ENCODE measurements around the gene MRC1.
"Not testable (repeated sequence)": the region's sequence is repeated elsewhere in the genome, so short reads cannot be mapped to it uniquely, and the experiment has no call there.

MRC1 gene

GRCh38 chr10:17914169-17915045 lies 105.3 kb downstream of the MRC1 start:
- ATAC-seq (ENCODE audit: low read depth): no peak
- Mint-ChIP-seq H3K27me3 (no peaks in the 10 kb centered on the region), H3K9me3 (peaks cover 2% of the 10 kb centered on the region), H3K4me1 (no peaks in the 10 kb centered on the region), H3K27ac (no peak overlapping the region), H3K4me3 (no peak overlapping the region), H3K36me3 (no peaks in the 10 kb centered on the region)
- no peak for DNase-seq (ENCODE audit: low spot score in 2 of 2)

DNA sequence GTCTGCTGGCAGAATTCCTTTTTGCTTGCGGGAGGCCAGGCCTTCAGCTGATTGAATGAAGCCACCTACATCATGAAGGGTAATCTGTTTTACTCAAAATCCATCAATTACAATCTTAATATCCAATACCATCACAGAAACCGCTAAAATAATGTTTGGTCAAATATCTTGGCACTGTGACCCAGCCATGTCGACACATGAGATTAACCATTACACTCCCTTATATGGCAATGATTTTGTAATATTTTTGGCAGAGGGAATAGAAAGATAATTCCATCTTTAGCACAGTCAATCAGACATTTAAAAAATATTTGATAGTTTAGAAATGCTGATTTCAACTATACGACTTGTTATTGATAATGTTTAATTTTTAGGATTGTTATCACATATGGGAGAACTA lies 106.0 kb downstream of the MRC1 start:
- H3K36me3 Mint-ChIP-seq: no peaks in the 10 kb centered on the region
- H3K4me3 Mint-ChIP-seq: no peak overlapping the region
- DNase-seq (ENCODE audit: low spot score in 2 of 2) (no peak), ATAC-seq (ENCODE audit: low read depth) (no peak)
- H3K9me3 Mint-ChIP-seq: peaks cover 4% of the 10 kb centered on the region
- no peaks in the 10 kb centered on the region for H3K27me3 Mint-ChIP-seq
- H3K27ac Mint-ChIP-seq: no peak overlapping the region
- H3K4me1 Mint-ChIP-seq: no peaks in the 10 kb centered on the region

DNA sequence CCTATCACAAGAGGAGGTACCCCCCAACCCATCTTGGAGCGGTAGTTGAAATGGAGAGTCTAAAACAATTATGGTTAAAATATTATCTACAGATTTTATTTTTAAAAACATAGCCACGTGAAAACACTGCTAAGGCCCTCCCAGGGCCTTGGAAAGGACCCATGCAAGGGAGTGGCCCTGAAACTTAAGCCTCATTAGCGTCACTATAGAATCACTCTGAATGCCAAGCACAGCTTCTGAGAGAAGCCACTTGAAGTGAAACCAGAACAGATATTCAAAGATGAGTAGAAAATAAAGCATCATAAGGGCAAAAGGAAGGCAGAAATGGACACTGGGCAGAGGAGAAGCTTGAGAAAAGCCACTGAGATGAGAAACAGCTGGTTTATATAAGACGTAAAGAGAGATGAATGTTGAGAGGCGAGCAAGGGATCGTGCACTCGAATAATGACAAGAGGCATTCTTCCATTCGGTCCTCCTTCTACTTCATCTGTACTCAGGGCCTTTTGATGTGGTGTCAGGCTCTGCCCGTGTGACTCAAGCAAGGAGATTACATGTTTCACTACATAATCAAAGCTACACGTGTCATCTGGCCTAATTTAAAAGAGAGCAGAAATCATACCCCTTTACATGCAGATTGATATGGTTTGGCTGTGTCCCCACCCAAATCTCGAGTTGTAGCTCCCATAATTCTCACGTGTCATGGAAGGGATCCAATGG lies 109.2 kb downstream of the MRC1 start:
- Mint-ChIP-seq H3K27me3 (no peaks in the 10 kb centered on the region), H3K4me3 (no peak overlapping the region), H3K4me1 (no peaks in the 10 kb centered on the region), H3K9me3 (peaks cover 4% of the 10 kb centered on the region), H3K36me3 (no peaks in the 10 kb centered on the region), H3K27ac (no peak overlapping the region)
- DNase-seq (ENCODE audit: low spot score in 2 of 2): no peak
- no peak for ATAC-seq (ENCODE audit: low read depth)

DNA sequence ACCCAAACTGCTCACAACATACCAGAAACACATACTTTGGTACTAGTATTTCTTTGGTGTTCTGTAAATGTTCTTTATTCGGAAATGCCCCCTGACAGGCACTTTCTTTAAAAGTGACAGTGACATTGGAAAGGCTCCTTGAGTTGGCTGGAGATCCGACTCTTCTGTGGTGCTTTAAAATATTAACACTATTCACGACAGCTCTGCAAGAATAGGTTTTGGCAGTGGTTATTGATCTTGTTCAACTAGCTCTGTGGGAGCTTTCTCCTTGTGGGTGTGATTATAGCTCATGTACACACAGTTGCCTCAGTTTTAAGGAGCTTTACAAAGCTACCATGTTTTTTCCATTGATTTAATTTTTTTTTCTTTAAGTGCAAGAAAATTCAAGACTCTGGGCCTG lies 112.2 kb downstream of the MRC1 start:
- ATAC-seq (ENCODE audit: low read depth): no peak
- no peak overlapping the region for H3K4me3 Mint-ChIP-seq
- no peak overlapping the region for H3K27ac Mint-ChIP-seq
- H3K27me3 Mint-ChIP-seq: no peaks in the 10 kb centered on the region
- H3K9me3 Mint-ChIP-seq: peaks cover 1% of the 10 kb centered on the region
- H3K36me3 Mint-ChIP-seq: no peaks in the 10 kb centered on the region
- H3K4me1 Mint-ChIP-seq: no peaks in the 10 kb centered on the region
- no peak for DNase-seq (ENCODE audit: low spot score in 2 of 2)

DNA sequence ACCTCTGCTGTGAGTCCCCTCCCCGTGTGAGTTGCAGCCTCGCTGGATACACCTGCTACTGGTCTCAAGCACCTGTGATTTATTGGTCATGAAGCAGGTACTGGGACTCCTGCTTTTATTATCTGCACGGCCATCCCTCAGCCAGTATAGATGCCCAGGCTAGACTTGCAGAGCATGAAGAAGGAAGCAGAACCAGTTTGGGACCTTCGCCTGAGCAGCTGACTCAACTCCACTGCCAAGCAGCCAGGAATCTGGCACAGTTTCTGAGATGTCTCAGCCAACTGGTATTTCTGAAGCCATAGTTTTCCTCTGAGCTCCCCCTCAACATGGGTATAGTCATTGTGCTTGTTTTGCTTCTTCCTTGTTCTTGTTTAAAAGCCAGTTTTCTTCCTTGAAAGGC lies 114.6 kb downstream of the MRC1 start:
- H3K27me3 Mint-ChIP-seq: no peaks in the 10 kb centered on the region
- DNase-seq (ENCODE audit: low spot score in 2 of 2) (no peak), ATAC-seq (ENCODE audit: low read depth) (no peak)
- H3K27ac Mint-ChIP-seq: no peak overlapping the region
- H3K4me1 Mint-ChIP-seq: no peaks in the 10 kb centered on the region
- no peaks in the 10 kb centered on the region for H3K36me3 Mint-ChIP-seq
- H3K9me3 Mint-ChIP-seq: peaks cover 1% of the 10 kb centered on the region
- no peak overlapping the region for H3K4me3 Mint-ChIP-seq

DNA sequence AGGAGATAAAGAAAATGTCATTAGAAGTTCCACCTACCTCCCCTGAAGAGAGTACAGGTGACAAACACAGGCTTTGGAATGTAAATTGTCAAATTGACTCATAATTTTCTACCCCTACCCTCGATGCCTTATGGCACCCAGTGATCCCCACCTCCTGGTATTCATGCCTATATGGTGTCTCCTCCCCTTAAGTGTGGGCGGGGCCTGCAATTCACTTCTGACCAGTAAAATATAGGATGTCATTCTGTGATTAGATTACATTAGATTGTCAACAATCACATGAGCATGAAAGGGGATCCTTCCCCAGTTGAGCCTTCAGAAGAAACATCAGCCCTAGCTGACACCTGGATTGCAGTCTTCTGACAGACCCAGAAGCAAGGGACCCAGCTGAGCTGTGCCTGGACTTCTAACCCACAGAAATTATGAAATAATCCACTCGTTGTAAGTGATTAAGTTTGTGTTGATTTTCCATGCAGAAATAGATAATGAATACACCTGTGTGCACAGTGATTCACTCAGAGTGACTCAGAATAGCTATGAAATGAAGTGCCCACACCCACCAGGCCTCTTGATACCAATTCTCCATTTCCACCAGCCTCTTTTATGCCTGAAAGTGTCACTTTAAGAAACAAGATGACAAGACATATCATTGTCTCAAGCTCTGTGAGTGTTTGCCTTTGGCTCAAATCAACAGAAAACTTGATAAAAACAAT lies 134.0 kb downstream of the MRC1 start:
- no peak overlapping the region for H3K27ac Mint-ChIP-seq
- no peak for ATAC-seq (ENCODE audit: low read depth)

GRCh38 chr10:17950269-17950668 lies 141.1 kb downstream of the MRC1 start:
- H3K4me3 Mint-ChIP-seq; ATAC-seq (ENCODE audit: low read depth); H3K27me3 Mint-ChIP-seq; H3K36me3 Mint-ChIP-seq; H3K4me1 Mint-ChIP-seq; H3K9me3 Mint-ChIP-seq; H3K27ac Mint-ChIP-seq; DNase-seq (ENCODE audit: low spot score in 2 of 2): not testable (repeated sequence)

More for the DNA sequence above, 134.0 kb downstream of the MRC1 start:
- H3K4me3 Mint-ChIP-seq: no peak overlapping the region
- H3K9me3 Mint-ChIP-seq: no peaks in the 10 kb centered on the region
- H3K27me3 Mint-ChIP-seq: no peaks in the 10 kb centered on the region
- no peaks in the 10 kb centered on the region for H3K4me1 Mint-ChIP-seq
- no peak for DNase-seq (ENCODE audit: low spot score in 2 of 2)
- H3K36me3 Mint-ChIP-seq: no peaks in the 10 kb centered on the region

DNA sequence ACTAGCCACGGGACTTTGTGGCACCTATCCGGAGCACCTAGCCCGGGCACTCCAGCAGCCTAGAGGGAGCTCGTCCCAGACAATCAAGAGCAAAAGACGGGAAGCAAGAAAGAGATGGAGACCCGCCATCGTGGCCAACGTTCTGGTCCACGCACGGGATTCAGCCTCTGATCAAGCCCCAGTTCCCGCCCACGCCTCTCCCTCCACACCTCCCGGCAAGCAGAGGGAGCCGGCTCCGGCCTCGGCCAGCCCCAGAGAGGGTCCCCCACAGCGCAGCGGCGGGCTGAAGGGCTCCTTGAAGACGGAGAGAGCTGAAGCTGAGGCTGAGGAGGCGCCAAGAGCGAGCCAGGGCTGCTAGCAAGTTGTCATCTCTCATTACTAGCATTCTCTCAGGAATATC lies 141.6 kb downstream of the MRC1 start:
- Mint-ChIP-seq H3K9me3 (peaks cover 3% of the 10 kb centered on the region), H3K27ac (no peak overlapping the region), H3K4me1 (no peaks in the 10 kb centered on the region), H3K27me3 (no peaks in the 10 kb centered on the region), H3K36me3 (no peaks in the 10 kb centered on the region), H3K4me3 (no peak overlapping the region)
- ATAC-seq (ENCODE audit: low read depth) (no peak), DNase-seq (ENCODE audit: low spot score in 2 of 2) (no peak)

DNA sequence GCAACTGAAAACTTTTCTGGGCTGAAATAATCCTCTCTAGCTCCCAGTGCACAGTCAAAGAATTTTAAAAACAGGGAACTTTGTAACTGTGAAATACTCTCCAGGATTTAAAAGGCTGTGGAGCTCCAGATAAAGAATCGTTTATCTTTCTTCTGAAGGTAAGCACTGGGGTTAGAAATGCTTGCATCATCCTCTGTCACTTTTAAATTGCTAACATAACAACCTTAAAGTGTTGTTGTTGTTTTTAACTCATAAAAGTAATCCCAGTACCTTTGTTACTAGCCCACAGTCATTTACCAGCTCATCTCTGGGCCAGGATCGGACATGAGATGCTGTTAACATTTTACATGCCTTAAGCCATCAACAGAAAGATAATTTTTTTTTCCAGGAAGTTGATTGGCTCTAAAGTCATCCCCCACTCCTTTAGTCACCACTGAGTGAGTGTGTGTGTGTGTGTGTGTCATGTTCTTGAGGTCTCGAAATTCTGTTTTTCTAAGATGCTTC lies 142.8 kb downstream of the MRC1 start, which contains the start of gene SLC39A12:
SLC39A12 (plus strand) TSS at position 51 of the 504 bp plus-strand sequence. CDS start 1,359 bp downstream, outside the sequence.
- H3K27me3 Mint-ChIP-seq: no peaks in the 10 kb centered on the region
- DNase-seq (ENCODE audit: low spot score in 2 of 2) (no peak), ATAC-seq (ENCODE audit: low read depth) (no peak)
- no peak within 1 kb of the TSS for H3K4me3 Mint-ChIP-seq
- H3K36me3 Mint-ChIP-seq: no peaks in the 10 kb centered on the region
- H3K4me1 Mint-ChIP-seq: no peaks in the 10 kb centered on the region
- H3K9me3 Mint-ChIP-seq: peaks cover 3% of the 10 kb centered on the region
- no peak within 1 kb of the TSS for H3K27ac Mint-ChIP-seq

GRCh38 chr10:17954372-17954771 lies 145.2 kb downstream of the MRC1 start:
- not testable (repeated sequence) for ATAC-seq (ENCODE audit: low read depth); H3K9me3 Mint-ChIP-seq

GRCh38 chr10:17954861-17955260 lies 145.7 kb downstream of the MRC1 start:
- no peaks in the 10 kb centered on the region for H3K27me3 Mint-ChIP-seq
- no peaks in the 10 kb centered on the region for H3K36me3 Mint-ChIP-seq
- H3K9me3 Mint-ChIP-seq: peaks cover 6% of the 10 kb centered on the region
- DNase-seq (ENCODE audit: low spot score in 2 of 2) (no peak), ATAC-seq (ENCODE audit: low read depth) (no peak)
- no peak overlapping the region for H3K27ac Mint-ChIP-seq
- no peak overlapping the region for H3K4me3 Mint-ChIP-seq
- no peaks in the 10 kb centered on the region for H3K4me1 Mint-ChIP-seq

More at GRCh38 chr10:17954372-17954771, 145.2 kb downstream of the MRC1 start:
- DNase-seq (ENCODE audit: low spot score in 2 of 2); H3K27me3 Mint-ChIP-seq; H3K4me3 Mint-ChIP-seq; H3K27ac Mint-ChIP-seq; H3K4me1 Mint-ChIP-seq; H3K36me3 Mint-ChIP-seq: not testable (repeated sequence)

- no peak overlapping the region for H3K27ac Mint-ChIP-seq
- no peak for ATAC-seq (ENCODE audit: low read depth)
- no peaks in the 10 kb centered on the region for H3K36me3 Mint-ChIP-seq
- H3K4me1 Mint-ChIP-seq: no peaks in the 10 kb centered on the region
- H3K4me3 Mint-ChIP-seq: no peak overlapping the region
- peaks cover 4% of the 10 kb centered on the region for H3K9me3 Mint-ChIP-seq
- no peaks in the 10 kb centered on the region for H3K27me3 Mint-ChIP-seq
- no peak for DNase-seq (ENCODE audit: low spot score in 2 of 2)
Observed at GRCh38 chr10:17958049-17958448, 148.9 kb downstream of the MRC1 start.

DNA sequence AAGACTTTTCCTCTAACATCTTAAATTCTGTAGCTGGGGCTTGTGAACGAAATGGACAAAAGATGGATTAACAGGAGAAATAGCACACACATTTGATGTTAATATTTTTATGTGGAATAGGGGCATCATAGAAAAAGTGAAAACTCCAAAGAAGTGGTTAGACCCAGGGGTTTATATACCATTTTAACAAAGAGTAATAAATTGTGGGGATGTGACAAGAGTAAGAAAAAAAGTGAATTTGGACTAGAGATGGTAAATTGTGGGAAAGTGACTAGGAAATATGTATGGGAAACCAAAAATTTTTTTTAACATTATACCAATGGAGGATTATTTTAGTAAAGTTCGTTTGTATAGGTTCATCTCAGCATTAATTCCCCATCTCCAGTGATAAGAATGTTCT lies 150.7 kb downstream of the MRC1 start:
- Mint-ChIP-seq H3K9me3 (peaks cover 4% of the 10 kb centered on the region), H3K27ac (no peak overlapping the region), H3K36me3 (no peaks in the 10 kb centered on the region), H3K27me3 (no peaks in the 10 kb centered on the region), H3K4me3 (no peak overlapping the region), H3K4me1 (no peaks in the 10 kb centered on the region)
- no peak for ATAC-seq (ENCODE audit: low read depth)
- no peak for DNase-seq (ENCODE audit: low spot score in 2 of 2)
